ENCODE results near the gene TLR10.

TLR10 gene

DNA sequence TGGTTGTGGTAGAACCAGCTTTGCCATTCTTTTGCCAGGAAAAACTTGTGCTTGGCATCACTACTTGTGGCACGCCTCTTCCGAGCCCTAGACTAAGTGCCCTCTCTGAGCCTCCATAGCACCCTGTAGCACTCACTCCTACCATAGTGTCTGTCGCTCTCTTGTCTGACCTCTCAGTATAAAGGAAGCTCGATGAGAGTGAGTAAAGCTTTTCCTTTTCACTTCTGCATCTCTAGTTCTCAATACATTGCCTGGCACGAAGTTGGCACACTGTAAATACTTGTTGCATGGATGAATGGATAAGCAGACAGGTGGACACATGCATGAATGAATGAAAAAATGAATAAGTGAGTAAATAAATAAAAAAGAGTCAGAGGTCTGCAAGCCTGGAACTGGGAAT lies 48.3 kb downstream of the TLR10 start:
- TF ChIP-seq, protein P1, sequence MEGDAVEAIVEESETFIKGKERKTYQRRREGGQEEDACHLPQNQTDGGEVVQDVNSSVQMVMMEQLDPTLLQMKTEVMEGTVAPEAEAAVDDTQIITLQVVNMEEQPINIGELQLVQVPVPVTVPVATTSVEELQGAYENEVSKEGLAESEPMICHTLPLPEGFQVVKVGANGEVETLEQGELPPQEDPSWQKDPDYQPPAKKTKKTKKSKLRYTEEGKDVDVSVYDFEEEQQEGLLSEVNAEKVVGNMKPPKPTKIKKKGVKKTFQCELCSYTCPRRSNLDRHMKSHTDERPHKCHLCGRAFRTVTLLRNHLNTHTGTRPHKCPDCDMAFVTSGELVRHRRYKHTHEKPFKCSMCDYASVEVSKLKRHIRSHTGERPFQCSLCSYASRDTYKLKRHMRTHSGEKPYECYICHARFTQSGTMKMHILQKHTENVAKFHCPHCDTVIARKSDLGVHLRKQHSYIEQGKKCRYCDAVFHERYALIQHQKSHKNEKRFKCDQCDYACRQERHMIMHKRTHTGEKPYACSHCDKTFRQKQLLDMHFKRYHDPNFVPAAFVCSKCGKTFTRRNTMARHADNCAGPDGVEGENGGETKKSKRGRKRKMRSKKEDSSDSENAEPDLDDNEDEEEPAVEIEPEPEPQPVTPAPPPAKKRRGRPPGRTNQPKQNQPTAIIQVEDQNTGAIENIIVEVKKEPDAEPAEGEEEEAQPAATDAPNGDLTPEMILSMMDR (IDR thresholded peaks at IDR 0.05; ENCODE audit: low read depth, low read length): no peak
- Histone ChIP-seq H3K4me3 (ENCODE audit: low read depth, low read length) (no peak overlapping the region), H3K9me3 (no peaks in the 10 kb centered on the region), H3K4me1 (no peaks in the 10 kb centered on the region), H3K36me3 (no peaks in the 10 kb centered on the region), H3K27me3 (no peaks in the 10 kb centered on the region)
- no peak for DNase-seq

DNA sequence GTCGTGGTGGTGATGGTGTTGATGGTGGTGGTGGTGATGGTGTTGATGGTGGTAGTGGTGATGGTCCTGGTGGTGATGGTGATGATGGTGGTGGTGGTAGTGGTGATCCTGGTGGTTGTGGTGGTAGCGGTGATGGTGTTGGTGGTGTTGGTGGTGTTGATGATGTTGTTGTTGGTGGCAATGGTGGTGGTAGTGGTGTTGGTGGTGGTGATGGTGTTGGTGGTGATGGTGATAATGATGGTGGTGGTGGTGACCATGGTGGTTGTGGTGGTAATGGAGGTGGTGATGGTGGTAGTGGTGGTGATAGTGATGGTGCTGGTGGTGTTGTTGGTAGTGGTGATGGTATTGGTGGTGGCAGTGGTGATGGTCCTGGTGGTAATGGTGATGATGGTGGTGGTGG lies 49.1 kb downstream of the TLR10 start:
- TF ChIP-seq, protein P1 (IDR thresholded peaks at IDR 0.05; ENCODE audit: low read depth, low read length): no peak
- no peaks in the 10 kb centered on the region for H3K27me3 ChIP-seq

DNA sequence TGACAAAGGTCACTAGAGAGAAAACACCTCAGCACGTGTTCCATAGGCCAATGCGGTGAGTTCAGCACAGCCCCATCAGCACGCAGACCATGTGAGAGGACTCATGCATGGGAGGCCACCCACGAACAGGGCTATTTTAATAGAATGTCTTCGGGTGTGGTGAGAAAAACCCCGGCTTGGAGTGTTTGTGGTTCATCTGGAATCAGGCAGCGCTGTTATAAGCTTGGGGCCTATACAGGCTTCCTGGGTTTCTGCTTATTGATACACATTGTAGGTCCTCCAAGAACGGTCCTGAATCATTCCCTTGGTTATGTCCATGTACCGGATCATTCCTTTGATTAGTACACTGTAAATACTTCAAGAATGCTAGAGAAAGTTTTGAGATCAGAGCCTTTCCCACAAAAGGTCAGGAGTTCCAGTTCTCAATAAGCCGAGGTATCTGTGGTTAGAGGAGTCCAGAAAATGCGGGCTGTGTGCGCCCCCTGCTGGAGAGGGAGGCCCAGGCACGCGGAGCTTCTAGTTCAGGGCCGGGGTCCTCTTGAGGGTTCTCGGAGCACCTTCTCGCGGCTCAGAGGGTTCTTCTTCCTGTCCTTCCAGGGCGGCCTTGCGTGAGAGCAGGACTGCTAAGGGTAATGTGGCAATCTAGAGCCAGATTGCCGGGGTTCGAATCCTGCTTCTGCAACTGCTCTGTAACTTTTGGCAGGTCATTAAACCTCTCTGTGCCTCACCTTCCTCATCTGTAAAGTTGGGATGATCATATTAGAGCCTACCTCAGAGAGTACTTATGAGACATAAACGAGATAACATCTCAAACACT lies 51.8 kb downstream of the TLR10 start:
- peak; percentile 84 for DNase-seq

More for the DNA sequence above, 49.1 kb downstream of the TLR10 start:
- Histone ChIP-seq H3K4me3 (ENCODE audit: low read depth, low read length) (no peak overlapping the region), H3K9me3 (no peaks in the 10 kb centered on the region), H3K36me3 (no peaks in the 10 kb centered on the region), H3K4me1 (no peaks in the 10 kb centered on the region)
- no peak for DNase-seq

DNA sequence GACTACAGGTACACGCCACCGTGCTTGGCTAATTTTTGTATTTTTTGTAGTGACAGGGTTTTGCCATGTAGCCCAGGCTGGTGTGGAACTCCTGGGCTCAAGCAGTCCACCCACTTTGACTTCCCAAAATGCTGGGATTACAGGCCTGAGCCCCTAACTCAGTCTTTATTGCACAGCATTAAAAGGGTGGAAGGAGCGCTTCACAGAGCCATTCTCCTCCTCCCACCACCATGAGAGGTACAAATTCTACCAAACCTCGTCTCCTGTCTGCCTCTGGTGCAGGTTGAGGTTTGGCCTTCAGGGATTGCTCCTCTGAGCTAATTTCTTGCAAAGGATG lies 52.3 kb downstream of the TLR10 start:
- TF ChIP-seq, protein P1 (IDR thresholded peaks at IDR 0.05; ENCODE audit: low read depth, low read length): no peak

More for the DNA sequence above, 51.8 kb downstream of the TLR10 start:
- TF ChIP-seq, protein P1 (IDR thresholded peaks at IDR 0.05; ENCODE audit: low read depth, low read length): peak; percentile 95
- Histone ChIP-seq H3K4me1 (no peaks in the 10 kb centered on the region), H3K27me3 (no peaks in the 10 kb centered on the region), H3K9me3 (no peaks in the 10 kb centered on the region), H3K36me3 (no peaks in the 10 kb centered on the region), H3K4me3 (ENCODE audit: low read depth, low read length) (no peak overlapping the region)

DNA sequence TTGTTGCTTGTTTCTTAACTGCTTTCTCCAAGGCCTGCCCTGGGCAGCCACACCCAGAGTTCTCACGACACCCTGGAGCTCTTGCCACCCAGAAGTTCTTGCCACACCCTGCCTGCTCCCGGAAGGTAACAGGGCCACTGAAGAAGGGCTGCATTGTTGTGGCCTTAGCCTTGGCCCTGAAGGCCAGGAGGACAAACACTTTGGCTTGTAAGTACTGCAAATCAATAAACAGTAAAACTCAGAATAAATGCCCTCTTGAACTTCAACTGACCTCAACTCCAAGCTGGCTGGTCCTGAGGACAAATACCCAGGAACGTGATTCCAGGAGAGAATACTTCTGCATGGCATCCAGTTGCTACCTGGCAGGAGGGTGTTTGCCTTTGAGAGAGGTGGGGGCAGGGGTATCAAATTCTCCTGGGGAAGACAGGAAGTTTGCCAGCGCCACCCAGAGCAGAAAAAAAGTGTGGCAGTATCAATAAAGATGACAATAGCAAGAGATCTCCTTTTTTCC lies 54.1 kb downstream of the TLR10 start:
- no peaks in the 10 kb centered on the region for H3K36me3 ChIP-seq
- no peaks in the 10 kb centered on the region for H3K27me3 ChIP-seq
- no peak overlapping the region for H3K4me3 ChIP-seq (ENCODE audit: low read depth, low read length)
- no peak for DNase-seq
- no peaks in the 10 kb centered on the region for H3K4me1 ChIP-seq
- TF ChIP-seq, protein P1 (IDR thresholded peaks at IDR 0.05; ENCODE audit: low read depth, low read length): 0 out of 2 replicates have a peak, but pooled peaks have one; percentile 3
- H3K9me3 ChIP-seq: no peaks in the 10 kb centered on the region

More for the DNA sequence above, 52.3 kb downstream of the TLR10 start:
- H3K4me1 ChIP-seq: no peaks in the 10 kb centered on the region
- DNase-seq: no peak
- no peaks in the 10 kb centered on the region for H3K36me3 ChIP-seq
- no peaks in the 10 kb centered on the region for H3K27me3 ChIP-seq
- H3K4me3 ChIP-seq (ENCODE audit: low read depth, low read length): no peak overlapping the region
- no peaks in the 10 kb centered on the region for H3K9me3 ChIP-seq

DNA sequence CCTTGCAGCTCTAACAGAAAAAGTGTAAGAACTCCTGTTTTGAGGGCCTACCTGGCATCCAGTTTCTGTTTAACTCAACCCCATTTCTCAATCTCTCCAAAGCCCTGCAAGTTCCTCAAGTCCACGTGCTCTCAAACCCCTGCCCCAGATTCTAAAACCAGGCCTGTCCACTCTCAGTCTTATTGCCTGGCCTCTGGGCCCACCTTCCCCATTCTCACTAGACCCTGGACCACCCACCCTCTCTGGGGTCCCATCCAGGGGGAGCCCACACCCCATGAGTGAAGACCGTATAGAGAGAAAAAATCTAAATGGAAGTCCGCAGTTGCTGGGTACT lies 58.3 kb downstream of the TLR10 start:
- H3K4me3 ChIP-seq (ENCODE audit: low read depth, low read length): no peak overlapping the region
- H3K4me1 ChIP-seq: no peaks in the 10 kb centered on the region
- H3K27me3 ChIP-seq: no peaks in the 10 kb centered on the region
- TF ChIP-seq, protein P1 (IDR thresholded peaks at IDR 0.05; ENCODE audit: low read depth, low read length): no peak
- no peak for DNase-seq
- no peaks in the 10 kb centered on the region for H3K36me3 ChIP-seq
- no peaks in the 10 kb centered on the region for H3K9me3 ChIP-seq
